A673 (cell line): ENCODE measurements around the gene CAMSAP1. TPM values are rescaled to one million over a fixed set of nuclear protein-coding genes. Genes with fewer than 3 reads are reported as not detected.

Experiments
- BruUV-seq: library from RNA; stranded (reverse); fragments of 400-500 nt; replicated peaks from 2 replicates; lab custom pipeline; 2021; lab: Mats Ljungman, UMichigan
- CTCF ChIA-PET: fragments of 300-600 bp; sonication (Branson Sonifier 250); formaldehyde crosslinking; loops from one replicate; lab custom pipeline; 2022; ENCODE audit warnings: antibody characterized with exemption; lab: Charles Lee
- POLR2A ChIA-PET: fragments of 300-600 bp; sonication (Branson Sonifier 250); formaldehyde crosslinking; loops from one replicate; lab custom pipeline; 2022; ENCODE audit warnings: antibody characterized with exemption; ENCODE audit not compliant: low non-redundant PET; lab: Charles Lee
- DNase-seq: peaks from one replicate; pipeline ENCODE4 v3.0.0-alpha.2; 2015; ENCODE audit warnings: low spot score
- H3K27ac ChIP-seq: fragments of 200-600 bp; sonication (generic); 2 replicates; pipeline ENCODE4 v1.5.1; 2016; ENCODE audit warnings: mixed run types, low read depth, mild to moderate bottlenecking, mixed read lengths, antibody characterized with exemption, low read length; ENCODE audit not compliant: poor library complexity, severe bottlenecking
- H3K27me3 ChIP-seq: fragments of 200-600 bp; sonication (generic); replicated peaks from 2 replicates; pipeline ENCODE4 v1.6.1; 2017; ENCODE audit warnings: mixed run types, low read depth, mild to moderate bottlenecking, mixed read lengths, antibody characterized with exemption, low read length; ENCODE audit not compliant: insufficient read depth, poor library complexity
- H3K36me3 ChIP-seq: fragments of 200-600 bp; sonication (generic); 2 replicates; pipeline ENCODE4 v1.6.1; 2016; ENCODE audit warnings: mixed run types, mild to moderate bottlenecking, mixed read lengths, antibody characterized with exemption, low read length; ENCODE audit not compliant: insufficient read depth, poor library complexity, severe bottlenecking
- H3K4me1 ChIP-seq: fragments of 200-600 bp; sonication (generic); 2 replicates; pipeline ENCODE4 v1.6.1; 2017; ENCODE audit warnings: mixed run types, mild to moderate bottlenecking, mixed read lengths, antibody characterized with exemption, low read length; ENCODE audit not compliant: insufficient read depth, poor library complexity, severe bottlenecking
- H3K4me3 ChIP-seq: fragments of 200-600 bp; sonication (generic); 2 replicates; pipeline ENCODE4 v1.5.1; 2016; ENCODE audit warnings: low read depth, mixed run types, mild to moderate bottlenecking, mixed read lengths, low read length; ENCODE audit not compliant: poor library complexity, severe bottlenecking
- H3K9me3 ChIP-seq: fragments of 200-600 bp; sonication (generic); 2 replicates; pipeline ENCODE4 v1.6.1; 2016; ENCODE audit warnings: mixed run types, low read depth, mild to moderate bottlenecking, mixed read lengths, antibody characterized with exemption, low read length; ENCODE audit not compliant: poor library complexity, severe bottlenecking
- CTCF ChIP-seq: fragments of 300-800, 200-600 bp; sonication (generic); conservative IDR thresholded peaks from 2 replicates; pipeline ENCODE4 v1.5.1; 2017; ENCODE audit warnings: low read depth, mild to moderate bottlenecking, antibody characterized with exemption, low read length, moderate library complexity, mixed read lengths
- EZH2 ChIP-seq: fragments of 200-600 bp; sonication (generic); IDR thresholded peaks from 2 replicates; pipeline ENCODE4 v1.6.1; 2017; ENCODE audit warnings: borderline replicate concordance, low read depth, mild to moderate bottlenecking, mixed read lengths, antibody characterized with exemption, low read length; ENCODE audit not compliant: poor library complexity, severe bottlenecking
- intact Hi-C: fragments of 100-400 bp; cut with micrococcal nuclease; formaldehyde crosslinking; loops from one replicate; pipeline ENCODE4 v1.10.0; 2022; ENCODE audit not compliant: unreplicated experiment
- total RNA-seq: library from RNA; stranded (reverse); gene quantifications from 2 replicates; pipeline ENCODE4 v1.2.3, GENCODE V29; 2021

CAMSAP1 gene
- total RNA-seq, 1 experiment from 2014 or later = 52.3 TPM

GRCh38 chr9:135780626-135781025, 126.7 kb downstream of the CAMSAP1 start:
- POLR2A ChIA-PET = no interaction called here
- intact Hi-C loops = no loop called here
- Histone ChIP-seq H3K27ac (no peak overlapping the region), H3K36me3 (no peaks in the 10 kb centered on the region), H3K27me3 (no peaks in the 10 kb centered on the region), H3K9me3 (no peaks in the 10 kb centered on the region), H3K4me1 (no peaks in the 10 kb centered on the region), H3K4me3 (no peak overlapping the region)
- no TSS peak for BruUV-seq
- CTCF ChIA-PET = no interaction called here
- no peak for DNase-seq
- no peak for TF ChIP-seq EZH2
- TF ChIP-seq CTCF = no peak

- no peak overlapping the region for H3K27ac ChIP-seq
- BruUV-seq = no TSS peak
- no peak overlapping the region for H3K4me3 ChIP-seq
- H3K36me3 ChIP-seq = no peaks in the 10 kb centered on the region
- no peaks in the 10 kb centered on the region for H3K9me3 ChIP-seq
- no peak for DNase-seq
- no peaks in the 10 kb centered on the region for H3K27me3 ChIP-seq
- ChIA-PET CTCF (no interaction called here), POLR2A (no interaction called here)
- intact Hi-C loops = no loop called here
- TF ChIP-seq CTCF (no peak), EZH2 (no peak)
- H3K4me1 ChIP-seq = no peaks in the 10 kb centered on the region
Observed at GRCh38 chr9:135780086-135780485, 127.3 kb downstream of the CAMSAP1 start.

- POLR2A ChIA-PET = interaction anchor here (0.6 kb wide), 1 partner anchor 156 kb away, joined by 3 read pairs; no protein-coding TSS in a partner anchor
- DNase-seq = no peak
- intact Hi-C loops = no loop called here
- no peak overlapping the region for H3K4me3 ChIP-seq
- no peaks in the 10 kb centered on the region for H3K36me3 ChIP-seq
- CTCF ChIA-PET = no interaction called here
- TF ChIP-seq EZH2 = no peak
- no peak for TF ChIP-seq CTCF
- no peaks in the 10 kb centered on the region for H3K4me1 ChIP-seq
- H3K27me3 ChIP-seq = no peaks in the 10 kb centered on the region
- no TSS peak for BruUV-seq
- no peaks in the 10 kb centered on the region for H3K9me3 ChIP-seq
- H3K27ac ChIP-seq = no peak overlapping the region
Observed at GRCh38 chr9:135779571-135779970, 127.8 kb downstream of the CAMSAP1 start.
